PC-3 (cell line): ENCODE measurements around the gene ZNF470.

ENCODE experiments used
- EZH2 ChIP-seq: fragments of 300-600 bp; sonication (generic); IDR thresholded peaks from one replicate; pipeline ENCODE4 v1.6.1; 2017; ENCODE audit warnings: antibody characterized with exemption, mild to moderate bottlenecking, low read length; ENCODE audit not compliant: unreplicated experiment
- TF ChIP-seq, protein P1 (sequence below): fragments of 300-600 bp; sonication (generic); conservative IDR thresholded peaks from 2 replicates; pipeline ENCODE4 v1.5.1; 2017; ENCODE audit warnings: antibody characterized with exemption, low read depth, mild to moderate bottlenecking, low read length

DNA sequence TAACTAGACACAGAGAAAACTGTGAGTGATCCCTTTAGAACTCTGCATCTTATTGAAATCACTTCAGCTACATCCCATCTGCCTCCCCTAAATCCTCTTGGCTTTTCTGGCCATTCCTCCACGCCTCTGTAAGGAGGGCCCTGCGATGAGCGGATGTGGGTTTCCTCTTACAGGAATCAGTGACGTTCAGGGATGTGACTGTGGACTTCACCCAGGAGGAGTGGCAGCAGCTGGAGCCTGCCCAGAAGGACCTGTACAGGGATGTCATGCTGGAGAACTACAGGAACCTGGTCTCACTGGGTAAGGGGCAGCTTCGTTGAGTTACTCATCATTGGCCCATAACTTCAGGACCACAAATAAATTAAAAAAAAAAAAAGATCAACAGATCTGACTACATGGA lies 46.4 kb downstream of the ZNF470 start:
- TF ChIP-seq, protein P1, sequence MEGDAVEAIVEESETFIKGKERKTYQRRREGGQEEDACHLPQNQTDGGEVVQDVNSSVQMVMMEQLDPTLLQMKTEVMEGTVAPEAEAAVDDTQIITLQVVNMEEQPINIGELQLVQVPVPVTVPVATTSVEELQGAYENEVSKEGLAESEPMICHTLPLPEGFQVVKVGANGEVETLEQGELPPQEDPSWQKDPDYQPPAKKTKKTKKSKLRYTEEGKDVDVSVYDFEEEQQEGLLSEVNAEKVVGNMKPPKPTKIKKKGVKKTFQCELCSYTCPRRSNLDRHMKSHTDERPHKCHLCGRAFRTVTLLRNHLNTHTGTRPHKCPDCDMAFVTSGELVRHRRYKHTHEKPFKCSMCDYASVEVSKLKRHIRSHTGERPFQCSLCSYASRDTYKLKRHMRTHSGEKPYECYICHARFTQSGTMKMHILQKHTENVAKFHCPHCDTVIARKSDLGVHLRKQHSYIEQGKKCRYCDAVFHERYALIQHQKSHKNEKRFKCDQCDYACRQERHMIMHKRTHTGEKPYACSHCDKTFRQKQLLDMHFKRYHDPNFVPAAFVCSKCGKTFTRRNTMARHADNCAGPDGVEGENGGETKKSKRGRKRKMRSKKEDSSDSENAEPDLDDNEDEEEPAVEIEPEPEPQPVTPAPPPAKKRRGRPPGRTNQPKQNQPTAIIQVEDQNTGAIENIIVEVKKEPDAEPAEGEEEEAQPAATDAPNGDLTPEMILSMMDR, result no peak
- no peak for TF ChIP-seq EZH2
